Measurements from ENCODE around the gene KLHL30.

Gene KLHL30

GRCh38 chr2:238131761-238132462 lies 6.6 kb upstream of the KLHL30 start:
- DNase-seq (ENCODE audit: low spot score): no peak

DNA sequence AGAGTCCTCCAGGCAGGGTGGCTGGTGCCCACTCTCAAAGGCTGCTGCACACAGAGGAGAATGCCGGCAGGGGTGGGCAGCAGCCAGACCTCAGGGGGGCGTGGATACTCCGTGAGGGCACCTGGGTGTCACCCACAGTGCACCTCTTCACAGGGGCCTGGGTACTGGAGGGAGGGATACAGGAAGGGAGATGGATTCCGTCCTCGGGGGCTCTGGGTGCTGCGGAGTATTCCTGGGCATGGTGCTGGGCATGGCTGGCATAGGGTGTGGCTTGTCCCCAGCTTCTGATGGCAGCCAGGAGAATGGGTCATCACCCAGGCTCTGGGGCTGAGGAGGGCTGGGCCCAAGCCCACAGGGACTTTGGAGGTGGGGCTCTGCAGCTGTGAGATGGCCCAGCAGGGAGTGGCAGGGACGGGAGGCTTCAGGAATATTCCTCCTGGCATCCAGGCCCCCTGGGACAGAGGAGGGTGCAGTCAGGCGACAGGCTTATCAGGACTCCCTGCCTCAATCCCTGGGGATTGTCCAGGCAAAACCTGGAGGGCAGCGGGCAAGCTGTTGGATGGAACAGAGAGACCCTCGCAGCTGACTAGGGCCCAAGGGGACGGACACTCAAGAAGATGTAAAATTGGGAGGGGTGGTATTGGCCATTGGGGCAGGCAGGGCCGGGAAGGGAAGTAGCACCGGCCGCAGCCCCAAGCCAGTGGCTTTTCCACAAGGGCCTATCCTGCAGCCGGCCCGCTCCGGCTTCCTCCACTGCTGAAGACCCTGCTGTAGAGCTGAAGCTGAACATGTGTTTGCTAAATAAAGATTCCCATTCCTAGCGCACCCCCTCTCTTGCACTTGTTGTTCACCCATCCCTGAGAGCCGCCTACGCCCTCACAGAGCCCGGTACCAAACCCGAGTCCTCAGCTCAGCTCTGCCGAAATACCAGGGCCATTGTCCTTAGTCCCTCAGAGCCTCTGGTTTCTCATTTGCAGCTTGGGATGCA lies 5.7 kb upstream of the KLHL30 start:
- DNase-seq (ENCODE audit: low spot score): no peak

DNA sequence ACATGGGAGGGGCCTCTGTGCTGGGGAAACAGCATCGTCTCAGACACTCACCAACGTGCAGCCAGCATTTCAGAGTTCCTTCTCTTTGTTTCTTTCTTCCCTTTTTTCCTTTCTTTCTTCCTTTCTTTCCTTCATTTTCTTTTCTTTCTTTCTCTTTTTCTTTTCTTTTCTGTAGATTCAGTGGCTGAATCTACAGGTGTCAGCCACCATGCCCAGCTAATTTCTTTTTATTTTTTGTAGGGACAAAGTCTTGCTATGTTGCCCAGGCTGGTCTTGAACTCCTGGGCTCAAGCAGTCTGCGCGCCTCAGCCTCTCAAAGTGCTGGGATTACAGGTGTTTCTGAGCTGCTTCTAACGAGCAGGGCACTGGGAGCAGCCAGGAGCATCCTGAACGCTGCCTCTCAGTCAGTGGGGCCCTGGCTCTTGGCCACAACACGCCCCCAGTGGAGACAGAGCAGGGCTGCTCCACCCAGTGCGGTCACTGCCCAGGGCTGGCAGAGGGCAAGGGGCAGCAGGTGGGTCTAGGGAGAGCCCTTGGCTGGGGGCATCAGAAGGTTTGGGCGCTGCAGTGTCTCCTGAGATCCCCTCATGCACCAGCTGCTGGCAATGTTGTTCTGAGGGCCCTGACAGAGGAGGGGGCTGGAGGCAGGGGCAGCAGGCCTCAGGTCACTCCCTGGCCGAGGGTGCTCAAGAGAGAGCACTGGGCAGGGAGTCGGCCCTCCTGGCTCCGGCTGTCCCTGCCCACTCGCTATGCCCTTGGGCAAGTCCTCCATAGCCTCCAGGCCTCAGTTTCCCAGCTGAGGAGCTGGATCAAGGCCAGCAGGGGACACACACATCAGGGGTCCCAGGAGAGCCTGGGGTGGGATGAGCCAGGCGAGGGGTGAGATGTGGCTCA lies 4.7 kb upstream of the KLHL30 start:
- no peak for DNase-seq (ENCODE audit: low spot score)

DNA sequence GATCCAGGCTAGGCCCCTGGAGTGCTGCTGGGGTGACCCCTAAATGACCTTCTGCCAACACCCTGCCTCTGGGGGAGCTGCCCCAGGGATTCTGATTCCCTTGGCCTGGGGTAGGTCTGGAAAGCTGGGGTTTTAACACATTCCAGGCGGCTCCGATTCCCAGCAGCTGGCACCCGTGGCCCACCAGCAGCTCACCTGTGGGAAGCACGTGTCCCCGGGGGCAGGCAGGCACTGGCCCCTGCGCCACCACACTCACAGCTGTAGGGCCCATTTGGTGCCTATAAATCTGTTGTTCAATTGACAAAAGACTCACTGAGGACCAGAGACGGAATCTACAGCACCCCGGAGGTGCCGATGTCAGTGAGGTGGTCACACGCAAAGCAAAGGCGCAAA lies 4.1 kb upstream of the KLHL30 start:
- DNase-seq (ENCODE audit: low spot score): no peak

- no peak for DNase-seq (ENCODE audit: low spot score)
These were observed 2.8 kb upstream of the KLHL30 start for GRCh38 chr2:238135601-238136150.

GRCh38 chr2:238136820-238137537 lies 1.5 kb upstream of the KLHL30 start:
- DNase-seq (ENCODE audit: low spot score): no peak

DNA sequence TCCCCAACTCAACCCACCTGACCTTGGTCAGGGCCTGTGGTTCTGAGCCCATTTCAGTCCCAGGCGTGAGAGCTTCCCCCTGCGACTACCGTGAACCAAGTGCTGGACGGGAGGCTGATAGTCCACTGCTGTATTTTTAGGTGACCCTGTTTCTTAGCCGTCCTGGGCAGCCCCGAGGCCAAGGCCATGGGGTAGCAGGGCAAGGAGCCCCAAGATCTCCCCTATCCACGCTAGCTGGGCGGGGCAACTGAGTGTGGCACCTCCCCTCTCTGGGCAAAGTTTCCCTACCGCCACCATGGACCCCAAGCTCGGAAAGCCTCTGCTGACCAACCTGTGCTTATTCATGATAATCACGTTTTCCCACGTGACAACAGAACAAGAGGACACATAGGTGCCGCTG lies 583 bp upstream of the KLHL30 start:
- no peak for DNase-seq (ENCODE audit: low spot score)

DNA sequence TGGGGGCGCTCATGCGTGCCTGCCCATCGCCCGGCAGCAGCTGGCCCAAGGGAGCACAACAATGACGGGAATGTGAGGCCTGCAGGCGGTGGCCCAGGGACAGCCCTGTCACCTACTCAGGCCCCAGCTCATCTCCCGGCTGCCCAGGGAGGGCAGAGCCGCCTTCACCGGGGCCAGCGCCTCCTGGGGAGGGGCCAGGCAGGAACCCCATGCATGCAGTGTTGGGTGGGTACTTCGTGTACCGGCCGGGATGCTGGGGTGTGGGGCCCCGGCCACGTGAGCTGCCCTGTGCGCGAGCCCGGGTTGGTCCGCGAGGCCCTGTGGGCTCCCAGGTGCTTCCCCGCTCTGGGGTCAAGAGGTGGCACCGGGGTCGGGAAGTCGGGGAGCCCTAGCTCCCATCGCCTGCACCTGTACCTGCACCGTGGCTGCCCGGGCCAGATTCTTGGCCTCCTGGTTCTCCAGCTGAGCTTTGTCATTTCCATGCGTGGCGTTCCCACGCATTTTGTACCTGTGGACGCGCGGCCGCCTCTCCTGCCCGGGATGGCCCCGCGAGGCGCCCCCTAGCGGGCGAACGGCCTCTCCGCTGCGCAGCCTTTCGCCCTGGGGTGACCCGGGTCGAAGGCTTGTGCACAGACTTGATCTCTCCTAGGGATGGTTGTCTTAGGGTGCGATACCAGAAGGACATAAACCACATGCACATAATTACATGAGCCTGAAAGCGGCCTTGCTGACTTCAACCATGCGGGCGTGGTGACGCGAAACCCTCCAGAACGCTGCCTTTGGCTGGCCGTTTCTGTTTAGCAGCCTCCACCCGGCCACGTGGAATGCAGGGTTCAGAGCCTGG lies 950 bp downstream of the KLHL30 start:
- peak; percentile 27 for DNase-seq (ENCODE audit: low spot score)

DNA sequence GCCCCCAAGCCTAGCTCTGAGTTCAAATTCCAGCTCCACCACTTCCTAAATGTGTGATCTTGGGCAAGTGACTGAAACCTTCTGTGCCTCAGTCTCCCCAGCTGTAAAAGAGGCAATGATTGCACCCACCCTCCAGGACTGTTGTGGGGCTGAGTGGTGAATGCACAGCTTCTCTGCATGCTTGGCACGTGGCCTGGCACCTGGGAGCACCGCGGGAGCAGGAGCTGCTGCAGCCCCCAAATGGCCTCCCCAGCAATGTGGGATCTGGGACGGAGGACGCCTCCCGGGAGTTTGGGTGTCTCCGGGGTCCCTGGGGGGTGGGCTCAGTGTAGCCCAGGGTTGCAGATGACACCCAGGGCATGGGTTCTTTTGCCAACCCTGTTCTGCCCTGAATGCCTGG lies 1.6 kb downstream of the KLHL30 start:
- DNase-seq (ENCODE audit: low spot score): no peak

DNA sequence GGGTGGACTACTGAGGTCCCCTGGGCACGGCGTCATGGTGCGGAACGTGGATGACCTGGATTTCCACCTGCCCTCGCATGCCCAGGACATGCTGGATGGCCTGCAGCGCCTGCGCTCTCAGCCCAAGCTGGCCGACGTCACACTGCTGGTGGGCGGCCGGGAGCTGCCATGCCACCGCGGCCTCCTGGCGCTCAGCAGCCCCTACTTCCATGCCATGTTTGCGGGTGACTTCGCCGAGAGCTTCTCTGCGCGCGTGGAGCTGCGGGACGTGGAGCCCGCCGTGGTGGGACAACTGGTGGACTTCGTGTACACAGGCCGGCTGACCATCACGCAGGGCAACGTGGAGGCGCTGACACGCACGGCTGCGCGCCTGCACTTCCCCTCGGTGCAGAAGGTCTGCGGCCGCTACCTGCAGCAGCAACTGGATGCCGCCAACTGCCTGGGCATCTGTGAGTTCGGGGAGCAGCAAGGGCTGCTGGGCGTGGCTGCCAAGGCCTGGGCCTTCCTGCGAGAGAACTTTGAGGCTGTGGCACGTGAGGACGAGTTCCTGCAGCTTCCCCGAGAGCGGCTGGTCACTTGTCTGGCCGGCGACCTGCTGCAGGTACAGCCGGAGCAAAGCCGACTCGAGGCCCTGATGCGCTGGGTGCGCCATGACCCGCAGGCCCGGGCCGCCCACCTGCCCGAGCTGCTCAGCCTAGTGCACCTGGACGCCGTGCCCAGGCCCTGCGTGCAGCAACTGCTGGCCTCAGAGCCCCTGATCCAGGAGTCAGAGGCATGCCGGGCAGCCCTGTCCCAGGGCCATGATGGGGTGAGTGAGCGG lies 2.5 kb downstream of the KLHL30 start:
- no peak for DNase-seq (ENCODE audit: low spot score)

DNA sequence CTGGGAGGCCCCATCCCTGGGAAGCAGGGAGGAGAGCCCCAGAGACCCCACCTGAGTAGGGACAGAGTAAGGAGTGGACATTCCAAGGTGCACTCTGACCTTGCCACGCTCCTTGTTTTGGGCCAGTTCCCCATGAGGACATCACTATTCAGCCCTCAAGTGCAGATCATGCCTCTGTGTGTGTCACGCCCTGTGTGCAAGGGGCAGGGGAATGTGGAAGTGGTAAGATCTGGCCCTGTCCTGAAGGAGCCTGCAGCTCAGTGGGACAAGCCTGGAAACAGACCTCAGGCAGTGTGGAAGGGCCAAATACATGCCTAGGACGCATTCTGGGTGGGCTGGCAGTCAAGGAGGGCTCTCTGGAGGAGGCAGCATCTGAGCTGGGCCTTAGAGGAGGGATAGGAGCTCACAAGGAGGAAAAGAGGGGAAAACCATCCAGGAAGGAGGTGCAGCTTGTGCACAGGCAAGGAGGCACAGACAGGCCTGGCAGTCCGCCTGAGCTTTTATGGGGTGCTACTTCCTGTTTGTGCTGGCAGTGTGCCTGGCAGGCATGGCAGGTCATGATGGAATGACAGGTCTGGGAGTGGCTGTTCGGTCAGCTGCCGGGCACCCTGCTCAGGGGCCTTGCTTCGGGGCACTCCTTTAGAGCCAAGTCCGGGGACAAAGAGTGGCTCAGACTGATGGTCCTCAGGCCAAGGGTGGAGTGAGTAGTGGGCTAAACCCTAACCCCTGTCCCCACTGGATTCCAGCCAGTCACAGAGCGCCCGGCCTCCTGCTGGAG lies 3.3 kb downstream of the KLHL30 start:
- DNase-seq (ENCODE audit: low spot score): no peak

DNA sequence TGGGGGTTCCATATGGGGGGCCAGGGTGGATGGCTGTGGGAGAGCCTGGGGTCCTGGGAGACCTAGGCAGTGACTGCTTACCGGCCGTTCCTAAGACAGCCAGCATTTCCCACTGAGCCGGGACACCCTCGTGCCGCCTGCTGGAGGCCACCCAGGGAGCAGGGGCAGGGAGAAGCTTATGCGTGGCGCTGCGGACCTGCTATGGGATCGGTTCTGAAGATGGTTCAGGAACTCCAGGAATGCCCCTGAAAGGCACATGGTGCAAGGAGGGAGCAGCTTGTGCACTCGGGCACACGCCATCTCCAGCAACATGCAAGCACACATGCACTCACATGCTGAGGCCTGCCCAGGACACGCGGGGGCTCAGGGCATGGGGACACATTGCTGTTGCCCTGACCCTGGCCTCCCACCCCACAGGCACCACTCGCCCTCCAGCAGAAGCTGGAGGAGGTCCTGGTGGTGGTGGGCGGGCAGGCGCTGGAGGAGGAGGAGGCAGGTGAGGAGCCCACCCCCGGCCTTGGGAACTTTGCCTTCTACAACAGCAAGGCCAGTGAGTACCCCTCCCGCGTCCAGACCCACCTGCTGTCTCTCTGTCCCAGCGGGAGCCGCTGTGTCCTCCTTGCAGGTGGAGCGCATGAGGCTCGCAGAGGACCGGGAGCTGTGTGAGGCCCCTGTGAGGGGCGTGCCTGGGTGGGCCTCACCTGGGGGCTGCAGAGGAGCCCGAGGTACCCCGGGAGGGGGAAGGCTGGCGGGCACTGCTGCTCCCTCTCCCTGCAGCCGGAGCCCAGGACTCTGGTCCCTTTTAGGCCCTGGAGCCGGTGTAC lies 4.1 kb downstream of the KLHL30 start:
- DNase-seq (ENCODE audit: low spot score): no peak

DNA sequence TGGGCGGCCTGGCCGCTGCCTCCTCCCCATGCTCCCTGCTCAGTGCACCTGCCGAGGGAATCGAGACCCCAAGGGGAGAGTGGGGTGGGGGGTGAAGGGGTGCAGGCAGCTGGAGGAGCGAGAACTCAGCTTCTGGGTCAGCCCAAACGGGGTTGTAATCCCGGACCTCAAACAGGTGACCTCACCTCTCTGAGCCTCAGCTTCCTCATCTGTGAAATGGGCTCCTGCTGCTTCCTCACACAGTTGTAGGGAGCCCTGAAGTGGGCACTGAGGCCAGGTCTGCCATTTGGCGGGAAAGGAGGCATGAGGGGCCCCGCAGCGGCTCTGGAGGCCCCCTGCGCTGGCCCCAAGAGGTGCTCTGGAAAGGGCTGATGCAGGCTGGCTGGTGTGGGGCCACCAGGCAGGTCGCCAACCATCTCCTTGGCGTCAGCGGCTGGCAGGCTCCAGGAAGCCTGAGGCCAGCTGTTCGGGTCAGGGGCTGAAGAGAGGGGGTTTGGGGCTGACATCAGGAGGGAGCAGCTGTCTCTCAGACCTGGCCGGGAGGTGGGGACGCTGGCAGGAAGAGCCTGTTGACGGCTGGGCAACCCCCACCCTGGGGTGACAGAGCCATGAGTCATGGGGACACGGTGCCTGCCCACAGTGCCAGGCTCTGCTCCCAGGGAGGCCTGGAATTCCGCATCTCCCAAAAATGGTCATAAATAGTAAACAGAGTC lies 4.9 kb downstream of the KLHL30 start:
- DNase-seq (ENCODE audit: low spot score): no peak

DNA sequence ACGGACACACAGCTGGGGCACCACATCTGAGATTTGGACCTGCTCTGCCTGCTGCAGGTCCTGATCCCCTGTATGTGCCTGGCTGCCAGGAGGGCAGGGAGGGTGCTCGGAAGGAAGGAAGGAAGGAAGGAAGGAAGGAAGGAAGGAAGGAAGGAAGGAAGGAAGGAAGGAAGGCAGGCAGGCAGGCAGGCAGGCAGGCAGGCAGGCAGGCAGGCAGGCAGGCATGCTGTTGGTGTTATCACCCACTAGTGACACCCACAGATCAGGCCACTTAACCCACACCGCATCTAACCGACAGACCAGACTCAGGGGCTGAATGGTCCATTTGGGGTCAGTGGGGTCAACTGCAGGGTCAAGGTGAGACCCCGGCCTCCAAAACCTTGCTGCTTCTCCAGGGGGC lies 5.8 kb downstream of the KLHL30 start:
- no peak for DNase-seq (ENCODE audit: low spot score)

DNA sequence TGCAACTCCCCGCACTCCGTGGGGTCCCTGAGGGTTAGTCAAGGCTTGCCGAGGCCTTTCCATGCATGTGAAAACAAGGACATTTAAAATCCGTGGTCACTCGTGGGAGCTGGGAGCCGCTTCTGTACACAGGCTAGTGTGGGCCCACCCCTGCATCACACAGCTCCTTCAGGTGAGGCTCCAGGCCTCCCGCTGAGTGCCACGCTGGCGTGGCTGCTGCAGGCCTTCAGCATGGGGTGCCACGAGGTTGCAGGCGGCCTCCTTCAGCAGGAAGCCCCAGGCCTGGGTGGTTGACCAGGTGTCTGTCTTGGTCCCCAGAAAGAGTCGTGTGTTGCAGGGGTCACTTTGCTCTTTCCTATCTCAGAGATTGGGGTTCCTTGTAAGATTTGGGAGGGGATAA lies 6.6 kb downstream of the KLHL30 start:
- DNase-seq (ENCODE audit: low spot score): no peak

DNA sequence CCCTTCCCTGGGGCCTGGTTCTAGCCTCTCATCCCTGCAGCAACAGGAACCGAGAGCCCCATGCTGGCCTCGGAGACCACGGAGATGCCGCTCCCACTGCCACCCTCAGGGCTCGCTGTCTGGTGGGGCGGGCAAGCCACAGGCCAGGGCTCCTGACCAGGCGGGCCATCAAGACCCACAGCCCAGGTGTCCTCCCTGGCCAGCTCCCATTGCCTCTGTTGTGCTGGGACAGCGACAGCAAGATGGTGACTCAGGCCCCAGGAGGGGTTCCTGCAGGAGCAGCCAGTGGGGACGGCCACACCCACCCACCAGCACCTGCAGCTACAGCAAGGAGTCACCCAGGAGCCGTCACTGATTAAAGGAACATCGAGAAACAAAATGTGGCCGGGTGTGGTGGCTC lies 7.4 kb downstream of the KLHL30 start:
- no peak for DNase-seq (ENCODE audit: low spot score)

DNA sequence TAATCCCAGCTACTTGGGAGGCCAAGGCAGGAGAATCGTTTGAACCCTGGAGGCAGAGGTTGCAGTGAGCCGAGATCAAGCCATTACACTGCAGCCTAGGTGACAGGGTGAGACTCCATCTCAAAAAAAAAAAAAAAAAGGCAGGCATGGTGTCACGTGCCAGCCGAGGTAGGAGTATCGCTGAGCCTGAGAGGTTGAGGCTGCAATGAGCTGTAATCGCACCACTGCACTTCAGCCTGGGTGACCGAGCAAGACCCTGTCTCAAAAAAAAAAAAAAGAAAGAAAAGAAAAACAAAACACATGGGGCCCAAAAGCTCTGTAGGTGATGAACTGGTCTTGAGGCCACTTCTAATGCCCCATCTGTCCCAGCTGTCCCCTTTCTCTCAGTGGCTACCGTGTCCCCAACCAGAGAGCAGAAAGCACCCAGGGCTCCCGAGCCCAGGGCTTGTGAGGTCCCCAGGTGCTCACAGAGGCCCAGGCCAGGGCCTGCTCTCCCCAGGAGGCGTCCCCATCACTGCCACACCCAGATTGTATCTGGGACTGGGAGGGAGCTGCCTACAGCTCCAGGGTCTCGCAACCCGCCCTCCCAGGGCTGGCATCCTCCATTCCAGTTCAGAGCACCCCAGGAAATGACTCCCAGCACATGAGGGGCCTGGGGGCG lies 8.5 kb downstream of the KLHL30 start:
- no peak for DNase-seq (ENCODE audit: low spot score)

All from activated CD4-positive, alpha-beta T cell treated with anti-CD3 and anti-CD28 coated beads, Interleukin-2, Interleukin-4, amounts not matched to agents 100 ng/mL and 50 ng/mL, durations not matched to agents 16 hours and 8 hours (primary cell).